HepG2 (cell line): ENCODE results near the gene PCBD1. TPM values are rescaled to one million over a fixed set of nuclear protein-coding genes. Genes with fewer than 3 reads are reported as not detected.

ENCODE experiments used
- ATAC-seq: fragments of 200-7000 bp; cut with Tn5 transposase; 3 replicates; pipeline ENCODE4 v1.9.1; 2020; ENCODE audit warnings: mild to moderate bottlenecking, moderate library complexity
- BruUV-seq: library from RNA; stranded (reverse); fragments of 400-500 nt; replicated peaks from 2 replicates; lab custom pipeline; 2021; lab: Mats Ljungman, UMichigan
- CTCF ChIA-PET: fragments of 300-600 bp; formaldehyde crosslinking; extraction: SDS; loops from one replicate; lab custom pipeline; 2021; ENCODE audit warnings: low total read pairs, inconsistent platforms, low intra/inter-chr PET ratio; lab: Yijun Ruan, JAX
- POLR2A ChIA-PET: fragments of 350-600 bp; sonication (Branson Sonifier 250); formaldehyde crosslinking; loops from one replicate; lab custom pipeline; 2020; ENCODE audit warnings: antibody characterized with exemption, inconsistent platforms; lab: Yijun Ruan, JAX
- DNase-seq: peaks from one replicate; pipeline ENCODE4 v3.0.0-alpha.2; 2015; ENCODE audit warnings: low spot score
- FAIRE-seq: peaks from 3 replicates; lab custom pipeline; 2011; peaks lifted over from hg19 to GRCh38; lab: Jason Lieb, UNC
- H2AFZ ChIP-seq: one replicate; pipeline ENCODE4 v1.6.1; 2011; ENCODE audit warnings: low read length, inconsistent platforms
- H3K27ac ChIP-seq: fragments of 300-600 bp; 3 replicates; pipeline ENCODE4 v1.8.0; 2011; ENCODE audit warnings: mixed run types, mild to moderate bottlenecking, mixed read lengths, low read length, inconsistent platforms; ENCODE audit not compliant: insufficient read depth; ENCODE audit errors: extremely low read length
- H3K27me3 ChIP-seq, 2 experiments: fragments of 200-600 bp in 1 of 2; 2 replicates in 1 of 2; 3 replicates in 1 of 2; pipeline versions ENCODE4 v1.6.0 to v1.8.0; 2011; ENCODE audit warnings: low read length in 2 of 2, mild to moderate bottlenecking in 2 of 2, moderate library complexity in 2 of 2, inconsistent platforms in 1 of 2; ENCODE audit not compliant: insufficient read depth in 2 of 2, control insufficient read depth in 1 of 2
- H3K36me3 ChIP-seq, 2 experiments: fragments of 200-600 bp in 1 of 2; replicated peaks in 1 of 2; 2 replicates in 1 of 2; 3 replicates in 1 of 2; pipeline versions ENCODE4 v1.5.1 to v1.8.0; 2011; ENCODE audit warnings: low read length in 2 of 2, inconsistent platforms in 1 of 2; ENCODE audit not compliant: insufficient read depth in 2 of 2, control insufficient read depth in 1 of 2
- H3K4me1 ChIP-seq: 2 replicates; pipeline ENCODE4 v1.5.1; 2012; ENCODE audit warnings: low read length, inconsistent platforms; ENCODE audit not compliant: insufficient read depth
- H3K4me2 ChIP-seq: 2 replicates; pipeline ENCODE4 v1.6.0; 2011; ENCODE audit warnings: low read depth, low read length, inconsistent platforms
- H3K4me3 ChIP-seq, 3 experiments: fragments of 200-600 bp in 1 of 3; sonication (generic), shearing (Covaris generic) in 1 of 3; replicated peaks in 1 of 3; 2 replicates each; pipeline ENCODE4 v1.5.1; 2011 to 2016; ENCODE audit warnings: low read length in 3 of 3, inconsistent platforms in 2 of 3, low read depth in 2 of 3, mild to moderate bottlenecking in 2 of 3, control low read depth in 1 of 3, mixed read lengths in 1 of 3; ENCODE audit not compliant: insufficient read depth in 1 of 3
- H3K79me2 ChIP-seq: one replicate; pipeline ENCODE4 v1.6.1; 2011; ENCODE audit warnings: low read length, inconsistent platforms; ENCODE audit not compliant: insufficient read depth
- H3K9ac ChIP-seq: 2 replicates; pipeline ENCODE4 v1.6.0; 2011; ENCODE audit warnings: mild to moderate bottlenecking, low read depth, low read length, inconsistent platforms; ENCODE audit not compliant: insufficient read depth
- H3K9me3 ChIP-seq: 2 replicates; pipeline ENCODE4 v1.5.1; 2012; ENCODE audit warnings: mild to moderate bottlenecking, low read length
- H4K20me1 ChIP-seq: 2 replicates; pipeline ENCODE4 v1.6.0; 2011; ENCODE audit warnings: inconsistent platforms, mild to moderate bottlenecking, low read length, moderate library complexity; ENCODE audit not compliant: insufficient read depth
- ATF5 ChIP-seq: sonication (generic); formaldehyde crosslinking; IDR thresholded peaks from 2 replicates; pipeline ENCODE4 v1.4.0; 2020; ENCODE audit warnings: mild to moderate bottlenecking, low read depth, missing genetic modification reagents
- CBX5 ChIP-seq: sonication (generic); formaldehyde crosslinking; IDR thresholded peaks from 2 replicates; pipeline ENCODE4 v1.4.0; 2020; ENCODE audit warnings: missing genetic modification reagents, borderline replicate concordance
- CTCF ChIP-seq: sonication (generic); formaldehyde crosslinking; IDR thresholded peaks from 2 replicates; pipeline ENCODE4 v1.5.0; 2020; ENCODE audit warnings: mild to moderate bottlenecking, missing genetic modification reagents, moderate library complexity
- ELF1 ChIP-seq: sonication (generic); formaldehyde crosslinking; IDR thresholded peaks from 2 replicates; pipeline ENCODE4 v1.4.0; 2020; ENCODE audit warnings: missing genetic modification reagents
- GABPB1 ChIP-seq: IDR thresholded peaks from 2 replicates; pipeline ENCODE4 v1.6.1; 2016; ENCODE audit warnings: mild to moderate bottlenecking, missing genetic modification reagents, moderate library complexity, missing compliant biosample characterization
- HNF1B ChIP-seq: sonication (generic); formaldehyde crosslinking; IDR thresholded peaks from 2 replicates; pipeline ENCODE4 v1.5.1; 2020; ENCODE audit warnings: mild to moderate bottlenecking, moderate library complexity, missing genetic modification reagents
- IRX3 ChIP-seq: sonication (generic); formaldehyde crosslinking; IDR thresholded peaks from 2 replicates; pipeline ENCODE4 v1.8.1; 2023; ENCODE audit warnings: mild to moderate bottlenecking, low read depth, missing genetic modification reagents, borderline replicate concordance
- NCOR1 ChIP-seq: fragments of 200-600 bp; sonication (generic); IDR thresholded peaks from 2 replicates; pipeline ENCODE4 v1.7.0; 2017; ENCODE audit warnings: antibody characterized with exemption, low read length, borderline replicate concordance
- PATZ1 ChIP-seq: sonication (generic); formaldehyde crosslinking; IDR thresholded peaks from 2 replicates; pipeline ENCODE4 v1.4.0; 2020; ENCODE audit warnings: missing genetic modification reagents
- RAD21 ChIP-seq: fragments of 450-650 bp; formaldehyde crosslinking; IDR thresholded peaks from 2 replicates; pipeline ENCODE4 v1.5.0; 2020; ENCODE audit warnings: mild to moderate bottlenecking
- SMC3 ChIP-seq: IDR thresholded peaks from 2 replicates; pipeline ENCODE4 v1.6.1; 2011; ENCODE audit warnings: low read length, improper control_type of control experiment
- TEAD3 ChIP-seq: optimal IDR thresholded peaks from 2 replicates; pipeline ENCODE3; 2016; ENCODE audit warnings: borderline replicate concordance
- XRCC5 ChIP-seq: fragments of 200-400 bp; formaldehyde crosslinking; optimal IDR thresholded peaks from 2 replicates; pipeline ENCODE3; 2017; ENCODE audit warnings: mild to moderate bottlenecking, low read length
- ZNF460 ChIP-seq: sonication (generic); formaldehyde crosslinking; IDR thresholded peaks from 2 replicates; pipeline ENCODE4 v1.5.1; 2020; ENCODE audit warnings: missing genetic modification reagents, mild to moderate bottlenecking, borderline replicate concordance
- ZNF567 ChIP-seq: sonication (generic); formaldehyde crosslinking; IDR thresholded peaks from 2 replicates; pipeline ENCODE4 v1.8.1; 2023; ENCODE audit warnings: mild to moderate bottlenecking, missing genetic modification reagents, borderline replicate concordance
- ZNF720 ChIP-seq: sonication (generic); formaldehyde crosslinking; IDR thresholded peaks from 2 replicates; pipeline ENCODE4 v1.4.0; 2020; ENCODE audit warnings: missing genetic modification reagents
- ZNF768 ChIP-seq: sonication (generic); formaldehyde crosslinking; IDR thresholded peaks from 2 replicates; pipeline ENCODE4 v1.4.0; 2020; ENCODE audit warnings: missing genetic modification reagents
- ZNF841 ChIP-seq: sonication (generic); formaldehyde crosslinking; IDR thresholded peaks from 2 replicates; pipeline ENCODE4 v1.8.1; 2023; ENCODE audit warnings: missing genetic modification reagents, borderline replicate concordance
- WGBS: methylation state at CpG from one replicate; pipeline ENCODE4 v1.1.6; 2017; ENCODE audit warnings: low lambda C conversion rate; 5-methylcytosine and 5-hydroxymethylcytosine counted together
- in situ Hi-C: cut with HindIII; loops from 2 replicates; pipeline ENCODE4 v1.10.0; 2017; ENCODE audit warnings: low pct_unique_long_range_greater_than_20kb; ENCODE audit not compliant: extremely low pct_ligation_motif_present
- intact Hi-C: fragments of 100-400 bp; cut with micrococcal nuclease; formaldehyde crosslinking; loops from one replicate; pipeline ENCODE4 v1.10.0; 2022; ENCODE audit not compliant: unreplicated experiment
- polyA plus RNA-seq, 8 experiments: library from polyadenylated mRNA; depleted of rRNA in 3 of 8; stranded (reverse) in 7 of 8; unstranded in 1 of 8; fragments of >200 nt; fragmentation: Illumina TruSeq in 4 of 8; extraction: Trizol in 4 of 8; gene quantifications; 2 replicates each; pipeline versions ENCODE4 v1.2.1 to v1.2.3, GENCODE V29; 2011 to 2016; ENCODE audit warnings: low read depth in 4 of 8, missing spikeins in 1 of 8, mixed read lengths in 1 of 8; ENCODE audit not compliant: insufficient read depth in 1 of 8
- total RNA-seq, 5 experiments: library from RNA; depleted of rRNA; stranded (reverse); fragments of >200 nt; fragmentation: Illumina TruSeq; extraction: Trizol; gene quantifications; 2 replicates each; pipeline ENCODE4 v1.2.3, GENCODE V29; 2016; ENCODE audit warnings: low read depth in 1 of 5

The PCBD1 gene
- total and polyA plus RNA-seq, 2 of the 13 experiments (the other 11 are each of a cell fraction or from before 2014, with no cell fraction given), result 95.3 to 168 TPM

GRCh38 chr10:70903262-70903921 lies 15.0 kb upstream of the PCBD1 start:
- Histone ChIP-seq H3K36me3 (no peaks in the 10 kb centered on the region), H3K9ac (no peak overlapping the region), H3K79me2 (no peaks in the 10 kb centered on the region), H3K9me3 (no peaks in the 10 kb centered on the region), H3K4me3 (no peak overlapping the region), H4K20me1 (no peaks in the 10 kb centered on the region; the same call in 1 of the 2 replicates), H2AFZ (no peak overlapping the region), H3K27ac (no peak overlapping the region), H3K27me3 (peaks cover 6 to 55% of the 10 kb centered on the region in 2 experiments; a peak in 4 of 5 replicates), H3K4me2 (no peak overlapping the region), H3K4me1 (no peaks in the 10 kb centered on the region)
- DNase-seq (peak; percentile 23), FAIRE-seq (peak; percentile 65), ATAC-seq (peak; percentile 75)
- 52% methylated on average over 11 of the region's 14 CpGs for WGBS
- no TSS peak for BruUV-seq
- in situ Hi-C loops, result loop anchor here (5.0 kb wide), 1 partner anchor 304 kb away; no protein-coding TSS in a partner anchor
- intact Hi-C loops, result loop anchor here (1.0 kb wide), 1 partner anchor 365 kb away; no protein-coding TSS in a partner anchor
- ChIA-PET POLR2A (no interaction called here), CTCF (interaction anchor here (0.7 to 1.5 kb wide), 4 partner anchors 9 to 382 kb away, joined by 3 to 8 read pairs (median 4); no protein-coding TSS in a partner anchor)
- TF ChIP-seq GABPB1, result 0 out of 2 replicates have a peak, but pooled peaks have one; percentile 16
- no peak for TF ChIP-seq IRX3 (CRISPR knock-in tag)
- TF ChIP-seq RAD21 (CRISPR knock-in tag), result peak; percentile 72
- no peak for TF ChIP-seq ZNF841 (CRISPR knock-in tag)
- 0 out of 2 replicates have a peak, but pooled peaks have one; percentile 15 for TF ChIP-seq ZNF768 (CRISPR knock-in tag)
- TF ChIP-seq CTCF, result peak; percentile 93
- no peak for TF ChIP-seq ATF5 (CRISPR knock-in tag)
- TF ChIP-seq XRCC5, result peak; percentile 77
- TF ChIP-seq HNF1B, result 0 out of 2 replicates have a peak, but pooled peaks have one; percentile 39
- no peak for TF ChIP-seq ZNF460 (CRISPR knock-in tag)
- no peak for TF ChIP-seq NCOR1
- TF ChIP-seq PATZ1 (CRISPR knock-in tag), result 0 out of 2 replicates have a peak, but pooled peaks have one; percentile 16
- TF ChIP-seq ELF1, result 0 out of 2 replicates have a peak, but pooled peaks have one; percentile 18
- TF ChIP-seq ZNF720 (CRISPR knock-in tag), result no peak
- TF ChIP-seq CBX5 (CRISPR knock-in tag), result peak; percentile 29; the same call in 1 of the 2 replicates
- TF ChIP-seq SMC3, result peak; percentile 64
- no peak for TF ChIP-seq TEAD3
- TF ChIP-seq ZNF567 (CRISPR knock-in tag), result 0 out of 2 replicates have a peak, but pooled peaks have one; percentile 63
